ENCODE measurements around the gene MRPL32.

Gene MRPL32

DNA sequence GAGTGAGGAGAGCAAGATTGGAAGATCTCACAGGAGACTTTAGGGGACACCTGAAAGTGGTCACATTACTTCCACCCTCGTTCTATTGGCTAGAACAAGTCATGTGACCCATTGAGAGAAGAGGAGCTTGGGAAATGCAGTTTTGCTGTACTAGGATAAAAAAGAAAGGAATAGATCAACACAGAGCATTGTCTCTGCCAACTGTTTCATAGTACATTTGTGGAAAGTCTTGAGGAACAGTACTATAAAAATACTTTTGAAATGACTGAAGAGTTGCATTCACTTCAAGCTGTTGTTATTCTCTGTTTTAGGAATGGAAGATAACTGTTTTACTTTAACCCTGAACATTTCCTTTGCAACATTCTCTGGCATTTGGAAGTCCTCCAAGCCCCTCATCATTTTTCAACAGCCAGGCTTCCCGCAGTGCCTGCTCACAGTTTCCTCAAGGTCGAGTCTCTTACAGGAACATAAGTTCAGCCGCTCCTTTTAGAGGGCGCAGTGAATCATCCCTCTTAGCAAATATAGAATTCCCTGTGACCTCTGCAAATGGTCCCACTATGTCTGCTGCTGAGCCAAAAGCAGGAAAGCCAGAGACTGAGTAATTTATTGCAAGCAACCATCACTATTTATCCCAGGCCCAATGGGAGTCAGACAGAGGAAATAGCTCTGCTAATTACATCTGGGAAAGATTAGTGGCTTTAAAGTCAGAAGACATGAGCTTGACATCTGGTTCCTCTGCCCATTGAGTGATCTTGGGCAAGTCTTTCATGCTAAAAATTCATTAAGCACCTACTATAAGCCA lies 40.7 kb downstream of the MRPL32 start:
- DNase-seq, result no peak

GRCh38 chr7:42976371-42976770 lies 44.2 kb downstream of the MRPL32 start:
- DNase-seq, result no peak

DNA sequence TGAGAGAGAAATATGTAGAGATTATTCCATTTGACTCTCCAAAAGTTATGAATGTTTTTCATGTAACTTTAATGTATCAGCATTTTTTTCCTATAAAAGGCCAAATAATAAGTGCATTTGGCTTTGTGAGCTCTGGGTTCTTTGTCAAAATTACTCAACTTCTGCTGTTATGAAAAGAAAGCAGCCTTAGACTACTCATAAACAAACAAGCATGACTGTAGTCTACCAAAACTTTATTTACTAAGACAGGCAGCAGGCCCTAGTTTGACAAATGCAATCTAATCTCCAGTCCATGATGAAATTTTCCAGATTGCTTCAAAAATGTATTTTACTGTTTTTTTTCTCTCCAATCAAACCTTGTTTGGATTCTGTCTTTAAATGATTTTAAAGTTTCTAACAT lies 46.3 kb downstream of the MRPL32 start:
- no peak for DNase-seq

- no peak for DNase-seq
Observed at GRCh38 chr7:42980084-42980483, 47.9 kb downstream of the MRPL32 start.

- DNase-seq, result no peak
Observed at GRCh38 chr7:42980514-42980913, 48.3 kb downstream of the MRPL32 start.

DNA sequence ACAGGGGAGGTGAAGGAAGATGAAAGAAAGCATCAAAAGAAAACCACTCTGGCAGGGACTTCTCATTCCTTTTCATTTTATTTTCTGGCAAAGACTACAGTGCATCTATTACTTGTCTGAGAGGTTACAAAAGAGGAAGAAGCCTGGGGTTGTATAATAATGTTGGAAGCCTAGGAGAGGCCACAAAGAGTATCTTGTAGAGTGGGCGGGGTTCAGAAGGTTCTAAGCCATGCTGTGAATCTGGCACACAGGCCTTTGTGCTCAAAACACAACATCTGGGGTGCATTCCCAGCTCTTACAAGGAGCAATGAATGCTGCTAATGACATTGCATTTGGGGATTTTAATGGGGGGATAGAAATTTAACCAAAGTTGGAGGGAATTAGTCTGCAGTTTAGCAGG lies 49.4 kb downstream of the MRPL32 start:
- DNase-seq, result no peak

DNA sequence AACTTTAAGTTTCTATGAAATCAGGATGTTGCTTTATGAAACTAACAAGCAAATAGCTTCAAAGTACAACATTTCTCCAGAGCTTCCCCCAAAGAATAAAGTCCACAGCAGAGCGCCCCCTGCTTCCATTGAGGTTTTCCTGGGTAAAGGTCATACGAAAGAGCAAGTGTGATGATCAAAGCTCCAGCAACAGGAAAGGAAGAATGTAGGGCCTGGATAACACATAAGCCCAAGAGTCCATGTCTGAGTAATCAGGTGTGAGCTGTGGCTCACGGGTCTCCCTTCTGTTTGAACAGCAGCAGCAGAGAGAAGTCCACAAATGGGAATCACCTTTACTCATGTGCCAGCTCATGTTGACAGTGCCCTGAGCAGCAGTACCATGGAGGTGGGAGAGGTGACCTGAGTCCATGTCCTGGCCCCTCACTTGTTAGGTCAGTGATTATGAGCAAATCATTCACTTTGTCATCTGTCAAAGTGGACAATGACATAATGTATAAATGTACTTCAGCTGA lies 50.5 kb downstream of the MRPL32 start:
- DNase-seq, result no peak

- no peak for DNase-seq
Observed at GRCh38 chr7:42984137-42984536, 52.0 kb downstream of the MRPL32 start.

DNA sequence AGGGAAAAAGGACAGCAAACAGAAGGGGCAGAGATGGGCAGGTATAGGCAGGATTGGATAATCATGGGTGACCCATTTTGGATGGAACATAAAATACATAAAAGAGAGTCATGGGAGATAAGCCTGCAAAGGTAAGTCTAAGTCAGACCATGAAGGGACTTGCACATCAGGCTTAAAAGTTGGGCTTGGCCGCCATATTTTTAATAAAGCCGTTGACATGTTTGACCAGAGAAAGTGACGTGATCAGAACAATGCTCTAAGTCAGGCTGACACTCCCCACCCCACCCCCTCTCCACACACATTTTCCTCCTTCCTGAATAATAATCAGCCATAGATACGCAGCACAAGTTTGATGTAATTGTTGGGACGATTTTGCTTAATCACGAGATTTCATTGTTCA lies 54.0 kb downstream of the MRPL32 start:
- no peak for DNase-seq

DNA sequence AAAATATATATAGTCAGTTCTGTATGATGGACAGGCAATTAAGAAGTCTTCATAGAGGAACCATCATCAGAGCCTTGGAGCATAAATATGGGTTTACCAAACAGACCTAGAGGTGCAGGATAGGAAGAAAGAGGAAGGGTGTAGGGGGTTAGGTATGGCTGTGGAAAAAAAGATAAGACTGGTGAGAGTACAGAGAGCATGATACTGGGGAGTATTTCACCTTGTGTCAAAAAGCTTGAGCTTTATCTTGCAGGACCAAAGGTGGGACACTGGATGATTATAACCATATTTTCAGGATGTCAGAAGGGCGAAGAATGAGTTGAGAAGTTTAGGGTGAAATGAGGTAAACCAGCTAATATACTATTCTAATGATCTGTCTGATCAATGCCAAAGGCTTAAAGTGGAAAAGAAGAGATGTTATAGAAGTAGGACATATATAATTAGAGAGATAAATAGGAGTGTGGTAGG lies 54.6 kb downstream of the MRPL32 start:
- no peak for DNase-seq

Data from NCI-H2081 (cell line).